ENCODE data around the gene KIAA0232.
A peak's percentile ranks its signal among the peaks of the same experiment; 100 is the strongest.
"Not testable (repeated sequence)": the region's sequence is repeated elsewhere in the genome, so short reads cannot be mapped to it uniquely, and the experiment has no call there.

KIAA0232 gene

DNA sequence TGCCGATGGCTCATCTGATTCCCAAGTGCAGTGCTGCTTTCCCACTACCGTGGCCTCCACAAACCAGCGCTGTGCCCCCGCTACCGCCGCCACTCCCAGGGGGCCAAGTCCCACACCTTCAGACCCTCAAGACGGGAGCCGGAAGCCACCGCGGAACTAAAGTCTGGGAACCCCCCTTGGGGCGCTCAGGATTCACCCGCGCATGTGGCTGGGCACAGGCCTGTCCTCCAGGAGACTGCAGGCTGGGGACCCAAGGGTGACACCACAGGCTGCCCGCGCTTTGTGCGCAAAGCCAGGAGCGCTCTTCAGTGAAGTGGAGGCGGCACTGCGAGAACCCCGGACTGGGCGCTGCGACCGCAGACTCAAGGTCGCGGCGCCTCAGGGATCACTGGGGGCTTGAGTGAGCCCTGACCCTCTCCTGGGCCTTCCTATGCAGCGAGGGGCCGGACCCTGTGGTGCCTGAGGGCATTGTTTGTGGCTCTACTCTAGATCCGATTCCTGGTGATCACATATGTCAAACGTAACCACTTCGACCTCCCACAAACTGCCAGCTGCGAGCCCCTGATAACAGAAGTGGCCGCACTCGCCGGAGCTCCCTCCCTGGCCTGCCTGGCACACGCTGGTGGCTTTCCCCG lies 106.7 kb downstream of the KIAA0232 start:
- no peak for DNase-seq

DNA sequence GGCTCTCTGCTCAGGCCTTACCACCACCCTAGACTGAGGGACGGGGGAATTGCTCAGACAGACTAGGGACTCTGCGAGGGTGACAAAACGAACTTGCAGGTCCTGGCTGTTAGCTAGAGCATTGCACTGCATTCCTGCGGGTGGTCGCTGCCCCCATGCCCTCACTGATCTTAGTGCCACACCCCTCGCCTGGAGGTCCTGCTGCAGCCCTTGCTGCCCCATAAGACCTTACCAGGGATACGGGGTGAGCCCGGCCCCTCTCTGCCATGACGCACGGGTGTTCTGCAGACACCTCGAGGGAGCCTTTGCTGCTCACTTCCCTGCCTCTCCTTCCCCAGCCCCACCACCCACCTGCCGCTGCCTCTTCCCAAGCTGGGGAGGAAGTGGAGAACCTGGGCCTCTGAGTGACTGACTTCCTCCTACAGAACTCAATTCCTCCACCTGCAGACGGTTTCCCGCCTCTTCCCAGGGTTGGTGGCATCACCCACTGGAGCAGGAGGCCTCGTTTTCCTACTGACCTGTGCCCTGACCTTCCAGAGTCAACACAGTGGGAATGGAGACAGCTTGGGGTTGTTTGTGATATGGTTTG lies 107.3 kb downstream of the KIAA0232 start:
- no peak for DNase-seq

DNA sequence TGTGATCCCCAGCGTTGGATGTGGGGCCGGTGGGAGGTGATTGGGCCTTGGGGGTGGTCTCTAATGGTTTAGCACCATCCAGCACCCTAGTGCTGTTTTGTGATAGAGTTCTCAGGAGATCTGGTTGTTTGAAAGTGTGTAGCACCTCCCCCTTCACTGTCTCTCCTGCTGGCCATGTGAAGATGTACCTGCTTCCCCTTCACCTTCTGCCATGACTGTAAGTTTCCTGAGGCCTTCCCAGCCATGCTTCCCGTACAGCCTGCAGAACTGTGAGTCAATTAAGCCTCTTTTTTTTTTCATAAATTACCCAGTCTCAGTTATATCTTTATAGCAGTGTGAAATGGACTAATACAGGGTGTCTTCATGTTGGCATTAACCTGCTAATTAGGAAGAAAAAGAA lies 107.8 kb downstream of the KIAA0232 start:
- DNase-seq = no peak

DNA sequence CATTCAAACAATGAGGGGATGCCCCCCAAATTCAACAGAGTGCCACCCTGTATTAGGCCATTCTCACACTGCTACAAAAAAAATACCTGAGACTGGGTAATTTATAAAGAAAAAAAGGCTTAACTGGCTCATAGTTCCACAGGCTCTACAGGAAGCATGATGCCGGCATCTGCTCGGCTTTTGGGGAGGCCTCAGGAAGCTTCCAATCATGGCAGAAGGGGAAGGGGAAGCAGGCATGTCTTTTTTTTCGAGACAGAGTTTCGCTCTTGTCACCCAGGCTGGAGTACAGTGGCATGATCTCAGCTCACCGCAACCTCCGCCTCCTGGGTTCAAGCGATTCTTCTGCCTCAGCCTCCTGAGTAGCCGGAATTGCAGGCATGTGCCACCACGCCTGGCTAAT lies 108.4 kb downstream of the KIAA0232 start:
- DNase-seq = not testable (repeated sequence)

DNA sequence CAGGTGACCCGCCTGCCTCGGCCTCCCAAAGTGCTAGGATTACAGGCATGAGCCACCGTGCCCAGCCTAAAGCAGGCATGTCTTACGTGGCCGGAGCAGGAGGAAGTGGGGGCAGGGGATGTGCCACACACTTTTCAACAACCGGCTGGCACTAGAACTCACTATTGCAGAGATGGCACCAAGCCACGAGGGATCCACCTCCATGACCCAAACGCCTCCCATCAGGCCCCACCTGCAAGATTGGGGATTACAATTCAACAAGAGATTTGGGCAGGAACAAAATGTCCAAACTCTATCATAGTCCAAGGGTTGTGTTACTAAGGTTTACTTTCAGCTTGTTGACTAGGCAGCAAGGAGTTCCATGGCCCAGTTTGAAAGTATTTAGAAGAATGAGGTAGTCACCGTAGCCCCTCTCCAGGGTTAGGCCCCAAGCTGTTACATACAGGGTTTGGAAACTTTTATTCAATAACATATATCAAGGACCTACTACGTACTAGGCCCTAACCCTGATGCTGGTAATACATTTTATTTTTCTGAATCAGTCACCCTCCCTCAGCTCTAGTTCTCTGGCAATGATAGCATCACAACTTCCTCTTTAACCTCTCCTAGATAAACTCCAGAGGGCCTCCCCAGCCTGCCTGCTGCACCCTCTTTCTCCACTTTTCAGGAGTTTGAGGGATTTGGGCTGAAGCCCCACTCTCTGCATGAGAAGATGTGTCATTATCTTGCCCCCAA lies 109.1 kb downstream of the KIAA0232 start:
- DNase-seq = no peak

DNA sequence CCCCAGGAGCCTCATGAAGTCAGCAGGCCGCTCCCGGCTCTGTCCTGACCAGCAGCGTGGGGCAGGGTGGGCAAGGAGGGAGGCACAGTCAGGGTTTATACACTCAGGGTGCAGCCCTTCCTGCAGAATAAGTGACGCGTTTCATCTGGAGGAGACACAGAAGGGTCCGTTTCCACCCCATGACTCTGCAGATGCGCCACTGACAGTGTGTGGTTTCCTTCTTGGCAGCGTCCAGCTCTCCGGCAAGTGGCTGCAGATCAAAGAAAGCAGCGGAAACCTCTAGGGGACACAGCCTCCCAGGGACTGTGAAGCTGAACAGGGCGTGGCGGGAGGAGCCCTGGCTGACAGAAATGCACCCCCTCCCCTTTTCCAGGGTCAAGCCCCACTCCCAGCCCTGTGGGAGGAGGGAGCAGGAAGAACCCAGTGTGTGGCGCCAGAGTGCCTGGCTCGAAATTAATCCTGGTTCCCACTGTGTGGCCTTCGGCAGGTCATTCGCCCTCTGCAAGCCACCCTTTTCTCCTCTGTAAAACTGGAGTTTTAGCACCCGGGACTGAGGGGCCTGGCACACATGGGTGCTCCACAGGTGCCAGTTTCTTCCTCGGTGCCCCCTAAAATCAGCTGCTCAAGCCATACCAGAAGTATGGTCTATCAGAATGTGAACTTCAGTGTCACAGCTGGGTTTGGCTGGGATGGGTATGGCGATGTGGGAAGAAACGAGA lies 109.8 kb downstream of the KIAA0232 start:
- peak; percentile 67 for DNase-seq

DNA sequence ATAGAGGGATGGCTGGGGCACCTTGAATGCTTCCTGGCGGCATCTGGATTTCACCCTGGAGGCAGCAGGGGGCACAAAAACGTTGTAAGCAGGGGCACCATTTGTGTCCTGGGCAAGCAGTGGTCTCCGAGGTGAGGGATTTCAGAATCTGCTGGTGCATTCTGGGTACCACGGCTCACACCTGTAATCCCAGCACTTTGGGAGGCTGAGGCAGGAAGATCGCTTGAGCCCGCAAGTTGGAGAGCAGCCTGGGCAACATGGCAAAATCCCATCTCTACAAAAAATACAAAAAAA lies 110.3 kb downstream of the KIAA0232 start:
- DNase-seq = no peak

DNA sequence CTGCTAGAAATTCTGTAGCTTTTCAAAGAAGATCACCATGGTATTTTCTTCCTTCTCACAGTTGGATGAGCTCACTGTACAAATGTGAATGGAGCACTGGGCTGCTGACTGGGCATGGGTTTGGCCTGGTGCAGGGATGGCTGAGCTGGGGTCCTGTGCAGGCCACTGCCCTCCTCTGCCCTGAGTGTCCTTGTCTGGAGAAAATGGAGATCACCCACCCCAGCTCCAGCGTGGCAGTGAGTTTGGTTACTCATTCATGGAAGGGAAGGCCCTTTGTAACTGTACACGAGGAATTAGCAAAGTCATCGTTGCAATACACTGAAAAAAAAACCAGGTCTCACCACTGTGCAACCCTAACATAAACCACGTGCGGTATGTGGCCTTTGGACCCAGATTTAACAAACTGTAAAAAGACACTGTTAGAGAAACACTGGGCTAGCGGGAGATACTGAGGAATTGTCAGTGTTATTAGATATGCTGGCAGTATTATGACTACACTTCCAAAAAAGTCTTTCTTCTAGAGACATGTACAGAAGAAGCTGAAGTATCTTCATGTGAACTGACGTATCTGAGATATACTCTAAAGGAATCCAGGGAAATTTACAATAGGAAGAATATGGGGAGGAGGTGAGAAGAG lies 111.0 kb downstream of the KIAA0232 start:
- peak; percentile 46 for DNase-seq

DNA sequence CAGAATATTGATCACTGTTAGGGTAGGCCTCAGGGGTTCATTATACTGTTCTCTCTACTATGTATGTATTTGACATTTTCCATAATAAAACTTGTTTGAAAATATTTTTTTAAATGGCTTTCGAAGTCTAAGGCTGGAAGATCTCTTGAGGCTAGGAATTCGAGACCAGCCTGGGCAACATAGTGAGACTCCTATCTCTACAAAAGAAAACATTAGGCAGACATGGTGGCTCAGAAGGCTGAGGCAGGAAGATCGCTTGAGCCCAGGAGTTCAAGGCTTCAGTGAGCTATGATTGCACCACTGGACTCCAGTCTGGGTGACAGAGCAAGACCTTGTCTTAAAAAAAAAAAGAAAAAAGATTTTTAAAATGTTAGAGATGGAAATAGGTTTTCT lies 111.6 kb downstream of the KIAA0232 start:
- DNase-seq = no peak

DNA sequence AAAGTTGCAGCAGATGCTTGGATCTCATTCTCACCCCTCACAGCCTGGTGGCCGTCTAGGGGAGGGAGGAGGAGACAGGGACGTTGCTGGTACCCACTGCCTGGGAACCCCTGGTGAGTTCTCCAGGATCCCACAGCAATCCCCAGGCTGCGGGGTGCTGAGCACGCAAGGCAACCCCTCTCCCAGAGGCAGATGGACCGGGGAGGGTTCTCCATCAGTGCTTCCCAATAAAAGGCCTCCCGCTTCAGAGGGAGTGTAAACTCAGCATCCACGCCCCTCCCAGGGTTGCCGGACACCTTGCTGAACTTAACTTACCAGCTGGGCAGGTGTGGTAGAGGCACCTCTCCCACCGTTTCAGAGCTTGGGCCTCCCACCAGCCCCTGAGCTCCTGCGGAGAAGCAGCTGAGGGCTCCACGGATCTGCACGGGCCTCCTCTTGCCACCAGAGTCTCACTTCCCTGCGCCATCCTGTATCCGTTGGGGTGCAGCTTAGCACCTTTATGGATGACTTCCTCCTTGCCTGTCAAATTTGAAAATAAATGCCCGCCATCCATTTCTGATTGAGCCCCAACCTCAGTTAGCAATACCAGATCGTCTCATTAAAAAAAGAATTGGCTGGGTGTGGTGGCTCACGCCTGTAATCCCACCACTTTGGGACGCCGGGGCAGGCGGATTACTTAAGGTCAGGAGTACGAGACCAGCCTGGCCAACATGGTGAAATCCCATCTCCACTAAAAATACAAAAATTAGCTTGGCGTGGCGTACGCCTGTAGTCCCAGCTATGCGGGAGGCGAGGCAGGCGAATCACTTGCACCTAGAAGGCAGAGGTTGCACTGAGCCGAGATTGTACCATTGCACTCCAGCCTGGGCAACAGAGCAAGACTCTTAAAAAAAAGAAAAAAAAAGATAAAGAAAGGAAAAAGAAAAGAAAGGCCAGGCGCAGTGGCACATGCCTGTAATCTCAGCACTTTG lies 112.3 kb downstream of the KIAA0232 start:
- no peak for DNase-seq

DNA sequence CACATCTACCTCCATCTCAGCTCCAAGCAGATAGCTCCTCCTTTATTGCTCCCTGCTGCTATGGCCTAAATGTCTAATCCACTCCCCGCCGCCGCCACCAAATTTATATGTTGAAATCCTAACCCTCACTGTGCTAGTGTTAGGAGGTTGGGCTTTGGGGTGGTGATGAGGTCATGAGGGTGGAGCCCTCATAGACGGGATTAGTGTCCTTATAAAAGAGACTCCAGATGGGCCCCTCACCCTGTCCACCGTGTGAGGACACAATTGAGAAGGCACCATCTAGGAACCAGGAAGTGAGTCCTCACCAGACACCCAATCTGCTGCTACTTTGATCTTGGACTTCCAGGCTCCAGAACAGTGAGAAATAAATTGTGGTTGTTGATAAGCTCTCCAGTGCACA lies 113.5 kb downstream of the KIAA0232 start:
- DNase-seq = no peak

DNA sequence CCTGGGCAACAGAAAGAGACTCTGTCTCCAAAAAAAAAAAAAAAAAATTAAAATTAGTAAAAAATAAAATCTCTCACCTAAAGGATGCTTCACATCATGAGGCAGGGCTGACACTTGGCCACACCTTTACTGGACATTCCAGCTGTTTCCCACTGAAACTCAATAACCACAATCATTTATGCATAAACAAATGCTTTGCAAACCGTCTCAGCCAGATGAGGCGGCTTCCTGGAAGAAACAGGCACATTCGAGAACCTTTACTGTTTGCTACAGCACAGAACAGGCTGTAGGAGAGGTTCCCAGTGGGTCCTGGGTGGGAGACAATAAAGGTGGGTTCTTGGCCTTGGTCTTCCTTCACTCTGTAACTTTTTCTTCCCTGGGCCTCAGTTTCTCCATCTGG lies 116.2 kb downstream of the KIAA0232 start:
- peak; percentile 65 for DNase-seq

DNA sequence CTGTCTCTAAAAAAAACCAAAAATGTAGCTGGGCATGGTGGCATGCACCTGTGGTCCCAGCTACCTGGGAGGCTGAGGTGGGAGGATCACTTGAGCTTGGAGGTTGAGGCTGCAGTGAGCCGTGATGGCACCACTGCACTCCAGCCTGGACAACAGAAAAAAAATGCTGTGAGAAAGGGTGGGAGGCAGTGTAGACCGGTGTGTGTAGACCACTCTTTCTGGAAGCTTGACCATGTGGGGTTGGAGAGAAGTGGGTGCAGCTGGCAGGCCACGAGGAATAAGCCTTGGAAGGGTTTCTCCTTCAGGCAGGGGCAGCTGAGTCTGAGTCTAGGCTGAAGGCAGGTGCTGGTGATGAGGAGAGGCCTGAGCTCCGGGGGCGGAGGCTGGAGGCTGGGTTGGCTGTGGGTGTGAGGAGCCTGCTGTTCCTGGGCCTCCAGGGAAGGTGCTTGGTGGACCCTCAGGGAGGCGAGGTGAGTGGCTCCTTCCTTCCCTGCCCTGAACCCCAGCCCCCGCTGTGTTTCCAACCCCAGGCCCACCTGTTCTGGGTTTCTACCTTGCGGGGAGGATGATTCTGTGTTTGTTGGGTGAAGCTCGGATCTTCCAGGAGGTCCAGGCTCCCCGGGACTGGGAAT lies 117.8 kb downstream of the KIAA0232 start:
- DNase-seq = no peak

DNA sequence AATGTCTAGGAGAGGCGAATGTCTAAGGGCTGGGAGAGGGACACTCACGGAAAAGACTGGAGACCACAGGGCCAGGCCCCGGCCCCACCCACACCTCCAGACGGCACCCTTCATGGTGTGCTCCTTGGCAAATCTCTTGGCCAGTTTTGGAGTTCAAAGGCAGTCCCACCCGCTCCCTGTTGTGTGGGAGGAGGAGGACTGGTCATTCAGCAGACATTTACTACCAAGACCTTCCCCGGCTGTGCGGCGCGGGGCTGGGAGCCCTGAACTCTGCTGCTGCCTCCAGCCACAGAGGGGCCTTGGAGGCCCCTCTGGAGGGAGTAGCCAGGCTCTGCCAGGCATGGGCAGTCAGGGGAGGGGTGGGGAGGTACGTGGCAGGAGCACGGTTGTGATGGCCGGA lies 118.4 kb downstream of the KIAA0232 start:
- no peak for DNase-seq

DNA sequence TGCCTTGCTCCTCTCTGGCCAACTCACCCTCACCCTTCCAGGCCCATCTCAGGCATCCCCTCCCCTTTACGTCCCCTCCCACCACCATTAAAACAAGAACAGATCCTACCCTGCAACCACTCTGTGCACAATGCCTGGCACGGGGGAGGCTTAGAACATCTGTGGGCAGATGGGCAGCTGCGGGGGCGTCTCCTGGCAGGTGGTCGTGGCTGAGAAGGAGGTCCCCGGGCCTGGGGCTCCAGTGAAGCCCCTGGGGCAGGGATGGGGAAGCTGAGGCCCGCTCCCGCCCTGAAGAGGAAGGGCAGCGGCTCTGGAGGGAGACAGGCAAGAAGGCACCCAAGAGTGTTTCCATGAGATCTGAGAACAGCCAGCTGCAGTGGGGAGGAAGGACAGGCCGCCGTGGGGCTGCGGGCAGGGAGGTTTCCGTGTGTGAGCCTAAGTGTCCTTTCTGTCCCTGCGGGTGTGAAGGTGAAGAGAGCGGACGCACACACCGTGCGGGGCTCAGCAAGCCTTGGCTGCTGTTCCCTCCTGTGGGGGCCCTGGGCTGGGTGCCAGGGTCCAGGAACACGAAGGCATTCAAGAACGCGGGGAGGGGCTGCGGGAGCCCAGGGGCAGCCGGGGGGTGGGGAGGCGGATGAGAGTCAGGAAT lies 119.3 kb downstream of the KIAA0232 start:
- no peak for DNase-seq

DNA sequence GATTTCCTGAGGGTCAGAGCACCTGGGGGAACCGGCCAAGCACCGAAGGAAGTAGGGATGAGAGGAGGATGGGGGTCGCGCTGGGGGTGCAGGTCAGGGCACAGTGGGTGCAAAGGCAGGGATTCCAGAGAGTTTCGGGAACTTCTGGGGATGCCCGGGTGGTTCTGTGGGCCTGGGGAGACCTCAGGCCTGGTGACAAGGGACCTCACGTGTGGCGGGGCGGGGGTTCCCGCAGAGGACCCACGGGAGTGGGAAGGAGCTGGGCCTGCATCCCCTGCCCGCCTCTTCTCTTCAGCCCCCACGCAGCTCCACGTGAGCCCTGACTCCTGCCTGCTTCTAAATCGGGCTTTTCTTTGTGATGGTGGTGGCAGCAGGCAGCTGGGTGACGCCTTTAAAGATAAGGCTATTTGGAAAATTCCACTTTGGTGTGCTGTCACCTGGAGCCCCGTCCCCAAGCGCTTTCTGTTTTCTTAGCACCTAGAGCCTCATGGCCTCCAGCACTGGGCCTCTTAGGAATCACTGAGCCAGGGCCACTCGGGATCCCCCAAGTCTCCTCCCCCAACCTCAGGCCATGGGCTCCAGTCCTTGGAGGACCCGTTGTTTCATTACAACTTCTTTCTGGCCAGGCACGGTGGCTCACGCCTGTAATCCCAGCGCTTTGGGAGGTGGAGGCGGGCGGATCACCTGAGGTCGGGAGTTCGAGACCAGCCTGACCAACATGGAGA lies 120.0 kb downstream of the KIAA0232 start:
- DNase-seq = no peak

DNA sequence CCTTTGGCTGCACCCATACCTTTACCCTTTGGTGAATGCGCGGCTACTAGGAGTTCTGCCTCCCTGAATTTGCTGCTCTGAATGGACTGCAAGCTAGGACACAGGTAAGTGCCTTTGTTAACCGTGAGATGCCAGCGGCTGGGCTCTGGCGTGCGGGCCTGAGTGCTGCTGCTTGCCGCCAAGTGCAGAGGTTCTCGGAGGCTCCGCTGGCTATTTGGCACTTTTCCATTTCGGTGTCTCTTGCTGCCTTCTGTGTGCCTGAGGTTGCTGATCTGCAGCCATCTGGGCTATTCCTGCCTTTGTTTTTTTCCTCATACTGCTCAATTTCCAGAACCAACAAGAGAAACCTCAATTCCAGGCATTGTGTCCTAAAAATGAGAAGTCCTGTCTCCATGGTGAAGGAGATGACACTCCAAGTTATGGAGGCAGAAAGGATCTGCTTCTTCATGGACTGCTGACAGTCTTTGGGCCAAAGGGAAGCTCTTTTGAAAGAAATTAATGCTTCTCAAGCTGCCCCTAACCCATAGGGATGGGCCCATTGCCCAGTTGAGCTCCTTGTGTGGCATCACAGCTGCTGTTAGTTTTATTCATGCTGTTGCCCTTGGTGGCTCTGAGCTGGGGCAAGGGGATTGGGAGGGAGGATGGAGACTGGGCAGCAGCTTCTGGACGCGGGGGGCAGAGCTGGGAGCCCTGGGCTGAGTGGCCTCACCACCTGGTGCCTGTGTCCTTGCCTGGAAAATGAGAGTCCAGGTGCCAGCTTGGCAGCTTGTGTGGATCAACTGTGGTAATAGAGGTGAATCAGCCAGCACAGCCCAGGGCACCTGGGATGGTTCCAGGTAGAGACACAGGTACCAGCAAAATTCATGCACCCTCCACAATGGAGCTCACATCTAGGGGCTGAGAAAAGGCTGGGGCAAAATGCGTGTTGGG lies 123.3 kb downstream of the KIAA0232 start:
- no peak for DNase-seq

DNA sequence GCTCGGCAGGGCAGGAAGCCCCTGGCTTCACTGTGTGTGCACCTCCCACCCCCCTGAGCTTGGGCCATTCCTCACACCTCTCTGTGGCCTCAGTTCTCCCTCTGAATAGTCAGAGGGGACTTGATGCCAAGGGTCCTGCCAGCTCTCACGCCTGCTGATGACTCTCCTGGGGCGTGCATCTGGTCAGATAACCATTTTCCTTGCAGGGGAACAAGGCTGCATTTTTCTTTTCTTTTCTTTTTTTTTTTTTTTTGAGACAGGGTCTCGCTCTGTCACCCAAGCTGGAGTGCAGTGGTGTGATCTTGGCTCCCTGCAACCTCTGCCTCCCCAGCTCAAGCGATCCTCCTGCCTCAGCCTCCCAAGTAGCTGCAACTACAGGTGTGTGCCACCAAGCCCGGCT lies 124.0 kb downstream of the KIAA0232 start:
- DNase-seq = not testable (repeated sequence)

DNA sequence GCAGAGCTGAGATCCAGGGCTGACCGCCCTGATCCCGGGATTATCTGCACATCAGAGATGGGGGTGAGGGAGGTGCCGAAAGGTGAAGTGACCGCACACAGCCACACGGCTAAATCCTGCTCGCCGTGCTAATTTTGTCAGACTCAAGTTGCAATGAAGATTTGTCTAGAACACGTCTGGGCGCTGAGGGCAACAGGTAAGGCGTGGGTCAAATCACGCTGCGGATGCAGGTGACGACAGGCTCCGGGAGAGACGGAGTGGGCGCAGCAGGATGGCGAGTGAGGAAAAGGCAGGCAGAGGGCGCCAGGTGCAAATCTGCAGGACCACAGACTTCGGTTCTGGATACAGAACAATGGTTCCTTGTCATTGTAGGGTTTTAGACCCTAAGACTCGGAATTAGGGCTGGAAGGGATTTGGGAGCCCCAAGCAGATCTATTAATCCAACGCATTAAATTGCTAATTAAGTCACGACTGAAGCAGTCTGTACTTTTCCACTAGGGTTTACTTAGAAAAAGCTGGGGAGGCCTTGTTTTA lies 125.2 kb downstream of the KIAA0232 start:
- no peak for DNase-seq
